ENCODE data around the gene ENPP3. TPM values are rescaled to one million over a fixed set of nuclear protein-coding genes. Genes with fewer than 3 reads are reported as not detected.

ENPP3 gene
- total and polyA plus RNA-seq, 9 of the 15 experiments (the other 6 are each of a cell fraction or from before 2014, with no cell fraction given), result 14.0 to 32.8 (median 21.6) TPM

GRCh38 chr6:131657630-131658111, 20.6 kb downstream of the ENPP3 start (continued):
- TF ChIP-seq E2F1 (CRISPR knock-in tag; IDR thresholded peaks at IDR 0.05) (no peak), ZNF282 (CRISPR knock-in tag; IDR thresholded peaks at IDR 0.05) (no peak), SRSF1 (IDR thresholded peaks at IDR 0.05; ENCODE audit: low read depth, low read length) (no peak), ZNF121 (CRISPR knock-in tag; conservative IDR thresholded peaks at IDR 0.05) (no peak), JUN (IDR thresholded peaks at IDR 0.05; ENCODE audit: borderline replicate concordance, low read depth, low read length) (no peak), JUN (CRISPR knock-in tag; IDR thresholded peaks at IDR 0.05; ENCODE audit: borderline replicate concordance) (no peak), ZBTB33 (CRISPR knock-in tag; IDR thresholded peaks at IDR 0.05) (no peak), MLX (CRISPR knock-in tag; conservative IDR thresholded peaks at IDR 0.05) (no peak), CTBP1 (IDR thresholded peaks at IDR 0.05; ENCODE audit: borderline replicate concordance) (peak; percentile 76), NFATC3 (IDR thresholded peaks at IDR 0.05) (no peak), SMARCE1 (IDR thresholded peaks at IDR 0.05) (peak; percentile 86), ZNF436 (CRISPR knock-in tag; IDR thresholded peaks at IDR 0.05) (no peak), ZNF3 (CRISPR knock-in tag; IDR thresholded peaks at IDR 0.05) (no peak), ZNF41 (CRISPR knock-in tag; conservative IDR thresholded peaks at IDR 0.05) (no peak), ETV5 (CRISPR knock-in tag; IDR thresholded peaks at IDR 0.05; ENCODE audit: low read depth) (no peak), RCOR1 (IDR thresholded peaks at IDR 0.05; ENCODE audit: borderline replicate concordance in 1 of 2, low read depth in 2 of 2, low read length in 2 of 2) (peak in 1 of 2 experiments; percentile 78; a peak in 2 of 4 replicates), HEY1 (CRISPR knock-in tag; IDR thresholded peaks at IDR 0.05; ENCODE audit: borderline replicate concordance) (no peak), HDAC2 (IDR thresholded peaks at IDR 0.05) (no peak), ZNF184 (CRISPR knock-in tag; IDR thresholded peaks at IDR 0.05) (no peak), CREB3L1 (IDR thresholded peaks at IDR 0.05; ENCODE audit: borderline replicate concordance, low read depth) (no peak), TAF9B (IDR thresholded peaks at IDR 0.05; ENCODE audit: partially characterized antibody) (no peak), KDM1A (IDR thresholded peaks at IDR 0.05) (peak in 1 of 2 experiments; percentile 53; a peak in 3 of 4 replicates), GTF2F1 (IDR thresholded peaks at IDR 0.05; ENCODE audit: low read depth, low read length) (no peak), BRD4 (IDR thresholded peaks at IDR 0.05) (no peak), HBP1 (CRISPR knock-in tag; IDR thresholded peaks at IDR 0.05) (no peak)
